HG03571 (cell line): ENCODE measurements around the gene ALOX15.
"Not testable (repeated sequence)": the region's sequence is repeated elsewhere in the genome, so short reads cannot be mapped to it uniquely, and the experiment has no call there.

Experiments
- ATAC-seq: cut with Tn5 transposase; IDR thresholded peaks from one replicate; pipeline ENCODE4 v1.9.1; 2021; ENCODE audit not compliant: unreplicated experiment

Gene ALOX15

DNA sequence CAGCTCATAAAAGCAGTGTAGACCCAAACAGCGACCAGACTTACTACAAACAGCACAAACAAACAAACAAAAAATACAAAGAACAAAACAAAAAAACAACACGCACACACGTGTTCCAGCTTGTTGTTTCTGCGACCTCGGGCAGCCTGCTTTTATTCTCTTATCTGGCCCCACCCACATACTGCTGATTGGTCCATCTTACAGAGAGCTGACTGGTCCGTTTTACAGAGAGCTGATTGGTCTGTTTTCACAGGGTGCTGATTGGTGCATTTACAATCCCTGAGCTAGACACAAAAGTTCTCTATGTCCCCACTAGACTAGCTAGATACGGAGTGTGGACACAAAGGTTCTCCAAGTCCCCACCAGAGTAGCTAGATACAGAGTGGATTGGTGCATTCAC is 14.5 kb upstream of the ALOX15 start:
- not testable (repeated sequence) for ATAC-seq

DNA sequence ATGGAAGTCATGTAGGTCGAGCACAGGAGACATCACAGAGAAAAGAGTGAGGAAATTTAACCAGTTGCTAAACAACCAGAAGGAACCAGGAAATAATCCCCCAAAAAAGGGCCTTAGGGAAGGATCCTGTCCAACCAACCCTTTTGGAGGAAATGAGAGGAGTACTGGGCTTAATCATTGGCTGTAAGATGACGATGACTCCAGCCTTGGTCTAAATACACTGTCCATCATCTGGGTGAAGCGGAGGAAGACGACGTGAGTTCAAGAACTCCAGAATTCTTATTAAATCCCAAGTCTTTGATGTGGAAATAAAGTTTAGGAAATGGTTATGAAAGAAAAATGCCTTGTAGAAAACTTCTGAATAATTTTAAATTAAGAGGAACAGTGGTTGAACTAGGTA is 11.5 kb upstream of the ALOX15 start:
- ATAC-seq: no peak

DNA sequence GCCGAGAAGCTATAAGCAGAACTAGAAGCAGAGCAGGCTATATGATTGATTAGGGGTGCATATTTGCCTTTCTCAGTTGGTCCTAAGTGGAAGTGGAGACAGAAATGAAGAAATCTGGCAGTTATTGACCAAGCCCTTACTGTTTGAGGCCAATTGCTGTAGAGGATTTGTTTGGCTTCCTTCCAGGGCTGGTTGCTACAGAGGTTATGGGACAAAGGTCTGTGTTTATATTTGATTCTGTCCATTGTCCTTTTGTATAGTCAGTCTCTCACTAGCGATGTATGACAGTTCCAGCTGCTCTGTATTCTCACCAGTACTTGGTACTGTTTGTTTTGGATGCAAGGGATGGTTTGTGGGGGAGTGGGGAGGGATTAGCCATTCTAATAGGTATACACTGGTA is 7.3 kb upstream of the ALOX15 start:
- no peak for ATAC-seq

DNA sequence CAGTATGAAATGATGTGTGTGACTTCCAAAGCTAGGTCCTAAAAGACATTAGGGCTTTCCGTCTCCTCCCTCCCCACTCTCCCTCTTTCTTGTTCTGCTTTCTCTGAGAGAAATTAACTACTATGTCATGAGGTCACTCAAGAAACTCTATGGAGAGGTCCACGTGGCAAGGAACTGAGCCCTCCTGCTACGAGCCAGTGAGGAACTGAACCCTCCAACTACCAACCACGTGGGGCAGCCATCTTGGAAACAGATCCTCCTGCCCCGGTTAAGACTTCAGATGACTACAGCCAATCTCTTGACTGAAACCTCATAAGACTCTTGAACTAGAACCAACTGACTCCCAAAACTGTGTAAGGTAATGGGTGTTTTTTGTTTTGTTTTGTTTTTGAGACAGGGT is 4.2 kb upstream of the ALOX15 start:
- ATAC-seq: no peak

DNA sequence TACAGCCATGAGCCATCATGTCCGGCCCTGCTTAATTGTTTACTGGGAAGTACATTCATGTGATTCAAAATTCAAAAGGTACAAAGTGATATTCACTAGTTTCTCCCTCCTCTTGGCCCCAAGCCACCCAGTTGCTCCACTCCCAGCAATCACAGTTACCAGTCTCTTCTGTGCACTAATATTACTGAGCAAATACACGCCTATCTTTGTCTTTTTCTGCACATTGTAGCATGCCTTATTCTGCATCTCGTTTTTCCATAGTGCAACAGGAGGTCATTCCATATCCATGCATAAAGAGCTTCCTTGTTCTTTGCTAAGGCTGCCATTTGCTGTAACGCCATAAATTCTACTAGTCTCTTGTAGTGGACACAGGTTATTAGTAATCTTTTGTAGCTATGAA is 2.2 kb upstream of the ALOX15 start:
- ATAC-seq: no peak

DNA sequence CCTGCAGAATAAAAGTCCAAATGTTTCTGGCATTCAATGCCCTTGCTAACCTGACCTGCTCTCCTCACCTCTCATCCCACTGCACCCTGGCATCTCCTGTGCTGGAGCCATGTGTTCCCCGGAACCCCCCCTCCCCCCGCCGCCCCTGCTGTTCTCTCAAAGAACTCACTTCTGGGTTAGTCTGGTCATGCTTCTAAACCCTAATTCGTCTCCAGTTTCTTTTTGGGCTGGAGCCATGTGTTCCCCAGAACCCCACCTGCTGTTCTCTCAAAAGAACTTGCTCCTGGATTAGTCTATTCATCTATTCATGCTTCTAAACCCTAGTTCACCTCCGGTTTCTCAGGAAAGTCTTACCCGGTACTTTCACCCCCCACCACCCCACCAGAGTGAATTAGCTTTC is 808 bp upstream of the ALOX15 start:
- ATAC-seq: no peak

DNA sequence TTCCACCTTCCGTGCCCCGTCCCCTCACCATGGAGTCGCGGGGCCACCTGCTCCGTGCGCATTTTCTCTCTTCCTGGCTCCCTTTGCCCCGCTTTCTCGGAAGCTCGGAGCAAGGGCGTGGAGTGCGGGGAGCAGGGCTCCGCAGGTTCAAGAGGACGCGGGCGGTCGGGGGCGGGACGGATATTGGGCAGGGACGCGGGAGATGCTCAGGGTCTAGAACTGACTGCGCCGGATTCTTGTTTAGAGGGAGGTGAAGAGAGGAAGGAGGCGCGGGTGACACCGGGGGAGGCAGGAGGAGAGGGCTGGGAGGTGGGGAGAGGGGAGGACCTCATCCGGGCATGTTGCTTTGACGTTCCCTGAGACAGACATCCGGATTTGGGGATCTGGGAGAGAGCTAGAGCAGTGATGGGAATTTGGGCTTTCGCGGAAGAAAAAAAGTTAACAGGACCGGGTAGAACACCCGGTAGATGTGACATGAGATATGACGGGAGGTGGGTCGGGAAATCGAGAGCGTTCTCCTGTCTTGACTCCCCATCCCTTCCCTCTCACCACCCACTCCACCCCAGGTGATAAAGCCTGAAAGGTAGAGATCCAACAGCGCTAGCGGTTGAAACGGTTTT is 799 bp downstream of the ALOX15 start:
- ATAC-seq: not testable (repeated sequence)

DNA sequence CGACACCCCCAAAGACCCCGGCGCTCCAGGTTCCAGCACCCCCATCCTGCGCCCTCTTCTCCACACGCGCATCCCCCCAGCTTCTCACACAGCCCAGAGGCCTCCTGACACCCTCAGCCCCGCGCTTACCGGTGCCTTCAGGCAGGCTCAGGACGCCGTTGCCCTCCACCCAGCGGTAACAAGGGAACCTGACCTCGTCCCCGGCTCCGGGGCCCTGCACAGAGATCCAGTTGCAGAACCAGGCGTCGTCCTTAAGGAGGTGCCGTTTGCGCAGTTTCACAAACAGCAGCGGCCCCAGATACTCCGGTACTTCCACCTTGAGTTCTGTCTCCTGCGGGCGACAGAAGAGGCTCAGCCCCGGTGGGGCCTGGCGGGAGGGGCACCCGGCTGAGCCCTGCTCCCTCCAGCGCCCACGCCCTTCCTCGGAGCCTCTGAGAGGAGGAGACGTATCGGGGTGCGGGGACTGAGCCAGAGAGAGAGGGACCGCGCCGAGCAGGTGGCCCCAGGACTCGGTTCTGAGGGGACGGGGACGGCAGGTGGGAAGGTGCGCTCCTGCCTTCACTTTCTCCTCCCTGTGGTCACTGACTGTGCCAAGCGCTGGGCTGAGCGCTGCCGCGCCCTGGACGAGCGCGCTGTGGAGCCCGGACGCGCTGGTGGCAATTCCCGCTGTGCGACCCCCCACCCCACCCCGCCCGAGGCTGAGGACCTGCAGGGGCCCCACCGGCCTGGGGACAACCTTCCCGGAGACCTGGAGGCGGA is 2.0 kb downstream of the ALOX15 start:
- ATAC-seq: not testable (repeated sequence)

DNA sequence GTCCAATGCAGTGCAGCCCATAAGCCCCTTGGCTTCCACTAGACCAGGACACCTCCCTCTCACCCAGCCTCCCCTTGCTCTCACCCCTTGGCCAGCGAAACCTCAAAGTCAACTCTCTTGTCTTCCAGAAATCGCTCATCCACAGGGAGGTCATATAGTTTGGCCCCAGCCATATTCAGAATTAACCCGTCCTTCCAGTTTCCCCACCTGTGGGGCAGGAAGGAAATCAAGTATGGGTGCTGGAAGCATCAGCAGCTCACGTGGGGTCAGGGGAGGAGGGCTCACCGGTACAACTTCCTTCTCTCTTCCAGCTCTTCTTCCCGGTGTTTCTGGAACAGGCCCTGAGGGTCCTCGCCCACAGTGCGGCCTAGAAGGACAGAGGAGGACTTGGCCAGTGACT is 2.7 kb downstream of the ALOX15 start:
- not testable (repeated sequence) for ATAC-seq

DNA sequence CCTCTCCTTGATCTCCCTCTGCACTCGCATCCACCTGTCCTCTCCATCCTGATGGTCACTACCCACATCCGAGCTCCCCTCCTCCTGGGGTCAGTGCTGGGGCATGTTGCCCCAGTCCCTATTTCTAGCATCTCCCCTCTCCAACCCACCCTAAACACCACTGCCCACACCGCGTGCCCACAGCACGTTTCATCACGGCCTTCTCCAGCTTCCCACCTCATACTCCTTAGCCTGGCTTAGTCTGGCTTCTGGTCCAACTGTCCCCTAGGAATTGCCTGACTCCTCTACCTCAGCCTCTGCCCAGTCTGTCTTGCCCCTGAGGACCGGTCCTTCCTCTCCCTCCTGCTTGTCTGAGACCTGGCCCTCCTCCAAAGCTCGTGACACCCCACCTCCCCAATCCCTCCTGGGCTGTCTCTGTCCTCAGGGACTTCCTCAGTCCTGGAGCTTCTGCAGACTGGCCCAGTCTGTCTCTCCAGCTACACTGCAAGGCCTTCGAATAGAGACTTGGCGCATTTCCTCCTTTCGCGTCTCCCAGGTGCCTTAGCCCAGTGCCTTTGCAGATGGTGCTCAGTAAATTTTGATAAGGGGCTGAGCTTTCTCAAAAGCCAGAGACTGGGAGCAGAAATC is 4.9 kb downstream of the ALOX15 start:
- ATAC-seq: no peak

DNA sequence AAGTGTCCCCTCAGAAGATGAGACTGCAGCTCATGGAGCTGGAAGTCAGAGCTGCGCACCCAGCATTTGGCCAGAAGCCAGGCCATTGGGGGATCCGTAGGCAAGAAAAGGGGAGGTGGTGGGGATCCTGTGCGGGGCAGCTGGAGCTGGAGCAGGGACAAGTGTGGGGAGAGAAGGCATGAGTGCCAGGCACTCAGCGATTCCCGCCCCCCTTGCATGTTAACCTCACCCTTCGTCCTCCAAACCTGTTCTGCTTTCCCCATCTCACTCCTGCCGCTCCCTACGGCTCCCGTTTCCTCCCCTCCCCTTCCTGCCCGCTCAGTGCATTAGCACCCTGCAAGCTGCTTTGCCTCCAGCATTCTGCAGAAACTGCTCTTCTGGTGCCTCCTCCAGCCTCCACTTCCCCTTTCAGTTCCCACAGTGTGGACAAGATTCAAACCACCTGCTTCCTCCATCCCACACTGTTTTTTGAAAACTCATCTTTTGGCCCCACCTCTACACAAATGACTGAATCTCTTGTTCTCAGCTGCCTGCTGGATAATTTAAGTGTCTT is 5.6 kb downstream of the ALOX15 start:
- no peak for ATAC-seq

DNA sequence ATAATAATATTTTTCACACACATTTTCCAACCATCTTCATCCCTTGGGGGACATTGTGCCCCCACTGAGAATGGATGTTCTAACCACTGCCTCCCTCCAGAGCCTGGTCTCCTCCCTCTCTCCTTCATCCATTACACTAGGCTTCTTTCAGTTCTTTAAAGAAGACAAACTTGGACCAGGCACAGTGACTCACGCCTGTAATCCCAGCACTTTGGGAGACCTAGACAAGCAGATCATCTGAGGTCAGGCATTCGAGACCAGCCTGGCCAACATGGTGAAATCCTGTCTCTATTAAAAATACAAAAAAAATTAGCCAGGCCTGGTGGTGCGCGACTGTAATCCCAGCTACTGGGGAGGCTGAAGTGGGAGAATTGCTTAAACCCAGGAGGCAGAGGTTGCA is 6.5 kb downstream of the ALOX15 start:
- no peak for ATAC-seq

DNA sequence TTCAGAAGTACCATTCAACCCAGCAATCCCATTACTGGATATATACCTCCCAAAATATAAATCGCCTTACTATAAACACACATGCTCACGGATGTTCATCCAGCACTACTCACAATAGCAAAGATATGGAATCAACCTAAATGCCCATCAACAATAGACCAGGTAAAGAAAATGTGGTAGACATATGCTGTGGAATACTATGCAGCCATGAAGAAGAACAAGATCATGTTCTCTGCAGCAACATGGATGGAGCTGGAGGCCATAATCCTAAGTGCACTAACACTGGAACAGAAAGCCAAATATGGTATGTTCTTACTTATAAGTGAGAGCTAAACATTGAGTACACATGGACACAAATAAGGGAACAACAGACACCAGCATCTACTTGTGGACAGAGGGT is 7.8 kb downstream of the ALOX15 start:
- ATAC-seq: no peak

DNA sequence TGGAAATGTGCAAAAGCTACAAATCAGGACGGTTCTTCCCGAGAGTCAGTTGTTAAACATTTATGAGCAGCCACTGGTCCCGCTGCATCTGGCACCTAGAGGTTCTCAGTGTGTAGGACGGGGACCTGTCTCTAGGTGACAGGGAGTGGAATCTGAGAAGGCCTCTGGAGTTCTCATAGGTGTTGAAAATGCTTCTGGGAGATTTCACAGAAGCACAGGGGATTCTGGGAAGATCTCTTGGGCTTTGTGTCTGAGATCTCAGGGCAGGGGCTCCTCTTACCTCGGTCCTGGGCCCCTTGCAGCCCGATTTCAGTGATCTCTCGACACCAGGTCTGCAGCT is 8.9 kb downstream of the ALOX15 start:
- ATAC-seq: no peak

DNA sequence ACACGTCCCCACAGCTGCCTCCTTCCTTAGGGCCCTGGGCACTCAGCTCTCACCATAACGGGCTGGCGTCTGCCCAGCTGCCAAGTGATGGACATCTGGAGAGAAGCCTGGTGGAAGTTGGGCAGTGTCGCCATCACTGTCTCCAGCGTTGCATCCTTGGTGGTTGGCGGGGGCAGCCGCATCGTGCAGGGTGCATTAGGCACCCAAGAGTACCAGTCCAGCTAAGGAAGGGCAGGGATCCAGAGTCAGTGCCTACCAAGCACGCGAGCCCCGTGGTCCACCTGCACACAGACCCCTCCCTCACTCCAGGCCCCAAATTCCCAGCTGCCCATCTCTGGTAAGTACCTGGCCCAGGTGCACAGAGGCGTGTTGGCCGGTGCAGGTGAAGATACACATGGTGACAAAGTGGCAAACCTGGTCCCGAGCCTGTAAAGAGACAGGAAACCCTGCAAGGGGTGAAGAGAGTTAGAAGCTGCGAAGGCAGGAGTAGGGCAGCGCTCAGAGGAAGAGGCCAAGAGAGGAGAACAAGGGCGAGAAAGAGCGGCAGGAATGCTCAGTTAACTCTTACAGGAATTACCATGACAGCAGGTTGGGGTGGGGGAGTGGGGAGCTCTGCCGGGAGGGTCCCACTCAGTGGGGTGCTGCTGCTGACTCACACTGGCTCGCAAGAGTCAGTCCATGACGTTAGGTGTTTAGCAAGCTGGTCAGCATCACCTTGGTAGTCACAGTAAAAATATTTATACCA is 9.5 kb downstream of the ALOX15 start:
- no peak for ATAC-seq

DNA sequence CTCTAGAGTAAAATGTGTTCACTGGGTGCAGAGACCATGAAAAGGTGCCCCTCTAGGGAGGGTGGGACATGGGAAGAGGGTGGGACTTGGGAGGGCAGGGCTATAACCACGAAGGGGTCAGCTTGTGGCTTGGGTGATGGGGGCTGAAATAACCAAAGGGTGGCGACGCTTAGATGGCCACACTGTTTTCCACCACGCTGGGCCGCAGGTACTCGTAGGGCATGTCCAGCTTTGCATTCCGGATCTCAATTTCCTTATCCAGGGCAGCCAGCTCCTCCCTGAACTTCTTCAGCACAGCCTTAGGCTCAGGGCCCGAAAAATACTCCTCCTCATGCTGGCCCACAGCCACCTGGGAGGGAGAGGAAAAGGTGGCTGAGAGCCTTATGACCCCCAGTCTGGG is 10.0 kb downstream of the ALOX15 start:
- no peak for ATAC-seq

DNA sequence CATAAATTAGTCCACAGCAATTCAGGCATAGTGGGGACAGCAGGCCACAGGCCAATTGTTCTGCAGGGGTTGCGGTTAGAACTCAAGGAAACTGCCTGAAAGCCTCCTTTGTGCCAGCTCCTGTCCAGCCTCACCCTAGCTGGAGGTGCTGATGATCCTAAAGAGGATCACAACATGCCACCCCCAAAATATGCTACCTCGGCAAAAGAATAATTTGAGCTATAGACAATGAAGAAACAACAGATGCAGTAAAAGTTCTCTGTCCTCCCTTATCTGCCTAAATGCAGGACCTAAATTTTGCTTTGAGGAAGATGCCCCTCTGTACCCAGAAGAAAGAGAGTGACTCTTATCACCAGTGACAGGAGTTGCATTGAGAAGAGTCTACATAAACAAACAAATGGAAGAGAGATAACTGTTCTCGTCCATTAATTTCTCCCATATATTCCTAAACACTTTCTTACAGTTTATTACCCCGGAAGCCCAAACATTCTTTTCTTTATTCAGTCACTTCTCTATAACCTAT is 14.7 kb downstream of the ALOX15 start:
- no peak for ATAC-seq

DNA sequence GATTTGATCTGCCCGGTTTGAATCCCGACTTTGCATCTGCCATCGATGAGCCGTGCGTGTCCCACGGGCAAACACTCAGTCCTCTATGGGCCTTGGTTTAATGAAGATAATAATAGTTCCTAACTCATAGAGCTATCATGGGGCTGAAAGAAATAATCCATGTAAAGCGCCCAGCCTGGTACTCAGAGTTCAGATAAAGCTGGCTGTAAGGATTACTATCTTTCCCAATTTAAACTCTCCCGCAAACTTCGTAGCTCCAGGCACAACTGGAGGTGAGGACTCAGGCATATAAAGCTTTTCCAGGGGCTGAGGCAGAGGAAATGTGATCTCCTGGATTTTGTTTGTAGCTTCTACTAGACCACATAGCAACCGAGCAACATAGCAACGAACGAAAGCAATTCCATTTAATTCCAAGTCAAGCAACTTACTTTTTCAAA is 16.3 kb downstream of the ALOX15 start:
- ATAC-seq: no peak

DNA sequence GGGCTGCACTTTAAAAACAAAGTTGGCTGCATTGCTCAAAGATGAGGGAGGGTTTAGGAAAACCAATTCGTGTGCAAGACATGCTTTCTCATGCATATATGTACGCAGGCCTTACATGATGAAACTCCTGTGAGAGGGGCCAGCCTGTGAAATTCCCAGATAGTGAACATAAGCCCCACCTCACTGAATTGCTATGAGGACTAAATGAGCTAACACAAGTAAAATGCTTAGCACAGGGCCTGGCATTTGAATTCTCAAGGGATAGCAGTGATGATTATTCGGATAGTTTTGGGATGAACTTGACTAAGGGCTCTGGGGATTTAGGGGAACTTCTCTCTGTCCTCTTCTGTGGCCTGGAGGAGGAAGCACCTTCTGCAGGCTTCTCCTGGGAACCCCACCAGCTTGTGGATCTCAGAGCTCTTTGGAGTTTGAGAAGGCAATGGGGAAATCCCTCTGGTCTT is 17.0 kb downstream of the ALOX15 start:
- ATAC-seq: not testable (repeated sequence)

DNA sequence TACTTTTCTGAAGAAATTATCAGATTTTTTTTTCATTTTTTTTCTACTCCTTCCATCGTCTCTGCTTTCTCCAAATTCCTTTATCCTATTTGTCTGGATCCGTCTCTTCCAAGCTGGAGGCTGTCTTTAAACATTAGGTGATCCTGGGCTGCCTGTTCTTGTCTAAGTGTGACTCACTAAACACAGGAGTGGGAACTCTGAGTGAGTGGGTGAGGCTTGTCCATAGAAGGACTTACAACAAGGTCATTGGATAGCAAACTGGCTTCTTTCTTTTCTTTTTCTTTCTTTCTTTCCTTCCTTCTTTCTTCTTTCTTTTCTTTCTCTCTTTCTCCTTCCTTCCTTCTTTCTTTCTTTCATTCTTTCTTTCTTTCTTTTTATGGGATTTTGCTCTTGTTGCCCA is 18.2 kb downstream of the ALOX15 start:
- no peak for ATAC-seq

DNA sequence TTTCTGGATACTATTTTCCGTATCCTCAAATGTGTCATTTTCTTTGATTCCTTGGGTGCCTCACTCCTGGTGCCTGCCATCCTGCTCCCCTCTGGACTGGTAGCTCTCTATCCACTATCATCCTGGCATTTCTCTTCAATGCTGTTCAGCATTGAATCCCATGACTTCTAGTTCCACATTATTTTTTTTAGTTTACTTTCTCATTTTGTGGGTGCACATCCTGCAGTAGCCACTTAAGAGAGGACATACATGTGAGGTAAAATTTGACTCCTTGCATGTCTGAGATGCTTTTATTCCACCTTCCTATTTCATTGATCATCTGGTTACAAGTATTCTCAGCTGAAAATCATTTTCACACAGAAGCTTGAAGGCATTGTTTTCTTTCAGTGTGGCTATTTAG is 19.1 kb downstream of the ALOX15 start:
- no peak for ATAC-seq
